NCI-H1694 (cell line): ENCODE results near the gene NBEA.
"Not testable (repeated sequence)": the region's sequence is repeated elsewhere in the genome, so short reads cannot be mapped to it uniquely, and the experiment has no call there.

ENCODE experiments used
- DNase-seq: peaks from one replicate; lab custom pipeline; 2025; lab: John Stamatoyannopoulos, UW

NBEA gene

GRCh38 chr13:34941835-34942731, at the start of gene NBEA:
Gene NBEA (plus strand): TSS chr13:34942270. CDS start chr13:34942821, 551 bp downstream.
- DNase-seq: peak; percentile 53

GRCh38 chr13:34894756-34895155, 47.3 kb upstream of the NBEA start:
- no peak for DNase-seq

GRCh38 chr13:34897220-34897619, 44.9 kb upstream of the NBEA start:
- no peak for DNase-seq

- no peak for DNase-seq
Observed at GRCh38 chr13:34899888-34900287, 42.2 kb upstream of the NBEA start.

GRCh38 chr13:34900288-34900739, 41.8 kb upstream of the NBEA start:
- no peak for DNase-seq

- no peak for DNase-seq
Observed at GRCh38 chr13:34901572-34901971, 40.5 kb upstream of the NBEA start.

GRCh38 chr13:34911159-34911558, 30.9 kb upstream of the NBEA start:
- no peak for DNase-seq

GRCh38 chr13:34913040-34913439, 29.0 kb upstream of the NBEA start:
- no peak for DNase-seq

- DNase-seq: no peak
Observed at GRCh38 chr13:34914416-34914815, 27.7 kb upstream of the NBEA start.

- no peak for DNase-seq
Observed at GRCh38 chr13:34926508-34926907, 15.6 kb upstream of the NBEA start.

- not testable (repeated sequence) for DNase-seq
Observed at GRCh38 chr13:34928676-34929075, 13.4 kb upstream of the NBEA start.

GRCh38 chr13:34931572-34931971, 10.5 kb upstream of the NBEA start:
- DNase-seq: no peak

- no peak for DNase-seq
Observed at GRCh38 chr13:34933349-34933748, 8.7 kb upstream of the NBEA start.

GRCh38 chr13:34933786-34934185, 8.3 kb upstream of the NBEA start:
- DNase-seq: no peak

- no peak for DNase-seq
Observed at GRCh38 chr13:34935841-34936240, 6.2 kb upstream of the NBEA start.

- no peak for DNase-seq
Observed at GRCh38 chr13:34939771-34940170, 2.3 kb upstream of the NBEA start.

- DNase-seq: no peak
Observed at GRCh38 chr13:34941436-34941834, 635 bp upstream of the NBEA start.

- no peak for DNase-seq
Observed at GRCh38 chr13:34942732-34943435, 814 bp downstream of the NBEA start.

GRCh38 chr13:34943436-34944273, 1.6 kb downstream of the NBEA start:
- peak; percentile 17 for DNase-seq

GRCh38 chr13:34944274-34944634, 2.2 kb downstream of the NBEA start:
- no peak for DNase-seq

GRCh38 chr13:34944751-34945150, 2.7 kb downstream of the NBEA start:
- DNase-seq: no peak

GRCh38 chr13:34951528-34951927, 9.5 kb downstream of the NBEA start:
- no peak for DNase-seq
